SU-DHL-6 (cell line): ENCODE results near the gene EME1.

Experiments used
- H2AFZ ChIP-seq: fragments of 200-600 bp; sonication (generic); 2 replicates; pipeline ENCODE4 v1.6.1; 2014; ENCODE audit warnings: low read depth, mild to moderate bottlenecking, moderate library complexity, mixed read lengths, antibody characterized with exemption, low read length; ENCODE audit not compliant: severe bottlenecking
- H3F3A ChIP-seq: fragments of 200-600 bp; shearing (Covaris generic); 2 replicates; pipeline ENCODE4 v1.6.0; 2016; ENCODE audit warnings: antibody characterized with exemption, mild to moderate bottlenecking; ENCODE audit not compliant: insufficient read depth
- H3K27ac ChIP-seq: fragments of 200-600 bp; sonication (generic); 2 replicates; pipeline ENCODE4 v1.5.1; 2016; ENCODE audit warnings: low read depth, mild to moderate bottlenecking, low read length, moderate library complexity, mixed read lengths
- H3K27me3 ChIP-seq: fragments of 200-600 bp; sonication (generic), shearing (Covaris generic); 2 replicates; pipeline ENCODE4 v1.6.0; 2014; ENCODE audit warnings: mild to moderate bottlenecking, low read length
- H3K36me3 ChIP-seq: fragments of 200-600 bp; sonication (generic); 2 replicates; pipeline ENCODE4 v1.6.1; 2014; ENCODE audit warnings: mild to moderate bottlenecking, low read length, mixed read lengths
- H3K4me2 ChIP-seq: fragments of 300-600, 200-600 bp; shearing (Covaris generic), sonication (generic); 2 replicates; pipeline ENCODE4 v1.6.0; 2014; ENCODE audit warnings: low read length, low read depth, mild to moderate bottlenecking; ENCODE audit not compliant: poor library complexity, severe bottlenecking
- H3K4me3 ChIP-seq: fragments of 200-600 bp; sonication (generic); 2 replicates; pipeline ENCODE4 v1.5.1; 2014; ENCODE audit warnings: antibody characterized with exemption, low read length, mild to moderate bottlenecking, mixed read lengths; ENCODE audit not compliant: insufficient read depth, poor library complexity, severe bottlenecking
- H3K79me2 ChIP-seq: fragments of 200-600 bp; sonication (generic); 2 replicates; pipeline ENCODE4 v1.6.1; 2014; ENCODE audit warnings: mild to moderate bottlenecking, low read length, moderate library complexity; ENCODE audit not compliant: insufficient read depth
- H3K9ac ChIP-seq: fragments of 200-600 bp; sonication (generic); 2 replicates; pipeline ENCODE4 v1.7.0; 2014; ENCODE audit warnings: mild to moderate bottlenecking, low read length
- H3K9me2 ChIP-seq: fragments of 200-600 bp; sonication (generic); replicated peaks from 2 replicates; pipeline ENCODE4 v1.6.1; 2014; ENCODE audit warnings: low read length; ENCODE audit not compliant: insufficient read depth
- H3K9me3 ChIP-seq: fragments of 200-600 bp; sonication (generic); 2 replicates; pipeline ENCODE4 v1.6.1; 2014; ENCODE audit warnings: low read length, mixed read lengths; ENCODE audit not compliant: insufficient read depth
- H4K20me1 ChIP-seq: fragments of 200-600 bp; sonication (generic); 2 replicates; pipeline ENCODE4 v1.6.1; 2014; ENCODE audit warnings: low read depth, mild to moderate bottlenecking, antibody characterized with exemption, low read length, moderate library complexity, mixed read lengths
- CTCF ChIP-seq: fragments of 200-600 bp; sonication (generic); IDR thresholded peaks from one replicate; pipeline ENCODE4 v1.5.1; 2017; ENCODE audit warnings: antibody characterized with exemption, mild to moderate bottlenecking, low read length, moderate library complexity; ENCODE audit not compliant: insufficient read depth, poor library complexity, severe bottlenecking
- EZH2phosphoT487 ChIP-seq: fragments of 200-600 bp; sonication (generic), shearing (Covaris generic); conservative IDR thresholded peaks from 2 replicates; pipeline ENCODE4 v1.6.1; 2018; ENCODE audit warnings: mild to moderate bottlenecking, antibody characterized with exemption, low read length, moderate library complexity, mixed read lengths

The EME1 gene

GRCh38 chr17:50424996-50425681 lies 52.1 kb downstream of the EME1 start:
- H3K79me2 ChIP-seq: 0 out of 2 replicates have a peak, but pooled peaks cover 4% of the 10 kb centered on the region
- peak overlapping the region; percentile 68 for H3K4me3 ChIP-seq
- H4K20me1 ChIP-seq: no peaks in the 10 kb centered on the region
- H3K9ac ChIP-seq: peak overlapping the region; percentile 56
- peak overlapping the region; percentile 82 for H3K4me2 ChIP-seq
- H3F3A ChIP-seq: peaks cover 16% of the 10 kb centered on the region
- no peaks in the 10 kb centered on the region for H3K9me2 ChIP-seq
- peak overlapping the region; percentile 75 for H2AFZ ChIP-seq
- H3K27ac ChIP-seq: no peak overlapping the region
- no peaks in the 10 kb centered on the region for H3K9me3 ChIP-seq
- no peaks in the 10 kb centered on the region for H3K36me3 ChIP-seq
- H3K27me3 ChIP-seq: no peaks in the 10 kb centered on the region
- TF ChIP-seq EZH2phosphoT487 (no peak), CTCF (no peak)

GRCh38 chr17:50425682-50426471 lies 52.8 kb downstream of the EME1 start, which contains the start of gene ACSF2:
Gene ACSF2, plus strand, starts transcription at chr17:50426218. Its CDS starts 44 bp downstream, at chr17:50426262.
- Histone ChIP-seq H3K27ac (peak within 1 kb of the TSS; percentile 67), H3K4me2 (peak within 1 kb of the TSS; percentile 82), H2AFZ (peak within 1 kb of the TSS; percentile 75), H3F3A (peaks cover 16% of the 10 kb centered on the region), H3K9me3 (no peaks in the 10 kb centered on the region), H3K79me2 (0 out of 2 replicates have a peak, but pooled peaks cover 4% of the 10 kb centered on the region), H3K36me3 (no peaks in the 10 kb centered on the region), H3K4me3 (peak within 1 kb of the TSS; percentile 68), H3K9ac (peak within 1 kb of the TSS; percentile 56), H3K27me3 (no peaks in the 10 kb centered on the region), H3K9me2 (no peaks in the 10 kb centered on the region), H4K20me1 (no peaks in the 10 kb centered on the region)
- TF ChIP-seq CTCF: no peak
- no peak for TF ChIP-seq EZH2phosphoT487

- Histone ChIP-seq H3K79me2 (0 out of 2 replicates have a peak, but pooled peaks cover 4% of the 10 kb centered on the region), H3K27ac (peak overlapping the region; percentile 67)
Measured at GRCh38 chr17:50426472-50426782, 53.4 kb downstream of the EME1 start.

More at GRCh38 chr17:50426472-50426782, 53.4 kb downstream of the EME1 start:
- Histone ChIP-seq H3K36me3 (no peaks in the 10 kb centered on the region), H3K9me2 (no peaks in the 10 kb centered on the region), H3F3A (peaks cover 16% of the 10 kb centered on the region), H3K4me2 (peak overlapping the region; percentile 82), H3K4me3 (peak overlapping the region; percentile 68), H3K9ac (peak overlapping the region; percentile 56), H2AFZ (peak overlapping the region; percentile 67), H3K27me3 (no peaks in the 10 kb centered on the region), H4K20me1 (no peaks in the 10 kb centered on the region), H3K9me3 (no peaks in the 10 kb centered on the region)
- no peak for TF ChIP-seq EZH2phosphoT487
- no peak for TF ChIP-seq CTCF
